ENCODE results near the gene NAT9.

DNA sequence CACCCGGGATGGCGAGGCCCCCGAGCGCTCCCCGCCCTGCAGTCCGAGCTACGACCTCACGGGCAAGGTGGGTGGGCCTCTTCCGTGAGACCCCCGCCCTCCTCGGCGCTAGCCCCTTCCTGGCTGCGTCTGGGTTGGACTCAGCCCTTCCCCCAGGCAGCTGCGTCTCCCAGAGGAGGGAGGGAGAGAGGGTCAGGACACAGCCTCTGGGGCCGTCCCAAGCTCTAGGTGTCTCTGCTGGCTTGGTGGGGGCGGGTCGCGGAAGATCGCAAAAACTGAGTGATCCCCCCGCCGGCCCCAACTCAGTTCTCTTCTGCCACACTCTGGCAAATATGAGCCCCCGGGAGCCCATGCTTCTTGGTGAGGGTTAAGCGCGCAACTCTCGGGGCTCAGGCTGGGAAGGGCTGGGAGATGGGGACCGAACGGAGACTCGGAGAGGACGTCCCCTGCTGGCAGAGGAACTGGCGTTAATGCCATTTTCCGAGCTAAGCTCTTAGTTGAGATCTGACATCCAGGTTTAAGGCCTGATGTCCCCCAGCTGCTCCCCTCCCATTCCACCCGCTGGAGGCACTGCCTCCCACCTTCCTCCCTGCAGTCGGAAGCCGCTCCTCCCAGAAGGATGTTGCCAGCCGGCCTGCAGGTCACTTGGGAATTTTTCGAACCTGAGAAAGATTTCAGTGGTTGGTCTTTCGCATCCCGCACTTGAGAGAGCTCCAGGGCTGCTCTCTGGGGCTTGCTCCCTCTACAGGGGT lies 38.7 kb downstream of the NAT9 start:
- TF ChIP-seq, protein P1, sequence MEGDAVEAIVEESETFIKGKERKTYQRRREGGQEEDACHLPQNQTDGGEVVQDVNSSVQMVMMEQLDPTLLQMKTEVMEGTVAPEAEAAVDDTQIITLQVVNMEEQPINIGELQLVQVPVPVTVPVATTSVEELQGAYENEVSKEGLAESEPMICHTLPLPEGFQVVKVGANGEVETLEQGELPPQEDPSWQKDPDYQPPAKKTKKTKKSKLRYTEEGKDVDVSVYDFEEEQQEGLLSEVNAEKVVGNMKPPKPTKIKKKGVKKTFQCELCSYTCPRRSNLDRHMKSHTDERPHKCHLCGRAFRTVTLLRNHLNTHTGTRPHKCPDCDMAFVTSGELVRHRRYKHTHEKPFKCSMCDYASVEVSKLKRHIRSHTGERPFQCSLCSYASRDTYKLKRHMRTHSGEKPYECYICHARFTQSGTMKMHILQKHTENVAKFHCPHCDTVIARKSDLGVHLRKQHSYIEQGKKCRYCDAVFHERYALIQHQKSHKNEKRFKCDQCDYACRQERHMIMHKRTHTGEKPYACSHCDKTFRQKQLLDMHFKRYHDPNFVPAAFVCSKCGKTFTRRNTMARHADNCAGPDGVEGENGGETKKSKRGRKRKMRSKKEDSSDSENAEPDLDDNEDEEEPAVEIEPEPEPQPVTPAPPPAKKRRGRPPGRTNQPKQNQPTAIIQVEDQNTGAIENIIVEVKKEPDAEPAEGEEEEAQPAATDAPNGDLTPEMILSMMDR (IDR thresholded peaks at IDR 0.05; ENCODE audit: extremely low read depth in 1 of 2, insufficient read depth in 1 of 2, low read depth in 1 of 2, low read length in 2 of 2) = peak; percentile 15 to 39
- TF ChIP-seq POLR2A (IDR thresholded peaks at IDR 0.05; ENCODE audit: low read depth, low read length) = no peak

Data from endothelial cell of umbilical vein (primary cell).